GF-D8 (cell line): ENCODE data around the gene SMAD5.

ENCODE experiments used
- DNase-seq: peaks from one replicate; lab custom pipeline; 2025; lab: John Stamatoyannopoulos, UW

Gene SMAD5

DNA sequence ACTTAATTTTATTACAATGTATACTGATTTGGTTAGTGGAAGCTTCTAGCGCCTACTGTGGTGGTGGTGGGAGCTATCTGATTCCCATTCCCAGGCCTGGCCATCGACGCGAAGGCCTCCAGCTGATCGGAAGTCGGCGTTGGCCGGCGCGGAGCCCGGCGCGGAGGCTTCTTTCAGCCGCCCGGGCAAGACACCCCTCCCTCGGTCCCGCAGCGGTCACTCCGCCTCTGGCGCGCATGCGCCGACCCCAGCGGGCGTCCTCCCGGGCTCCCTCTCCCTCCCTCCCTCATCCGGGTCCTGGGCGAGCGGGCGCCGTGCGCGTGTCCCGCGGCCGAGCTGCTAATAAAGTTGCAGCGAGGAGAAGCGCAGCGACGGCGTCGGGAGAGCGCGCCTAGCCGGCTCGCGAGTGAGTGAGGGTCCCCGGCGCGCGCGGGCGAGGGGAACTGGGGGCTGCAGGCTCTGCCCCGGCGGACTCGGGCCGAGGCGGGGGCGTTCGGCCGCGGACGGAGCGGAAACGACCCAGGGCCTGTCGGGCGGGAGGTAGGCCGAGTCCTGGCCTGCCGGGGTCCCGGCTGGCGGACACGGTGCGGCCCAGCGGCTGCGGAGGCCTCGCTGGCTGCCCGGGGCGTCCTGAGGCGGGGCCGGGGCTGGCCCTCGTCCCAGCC lies at the start of gene SMAD5:
Gene SMAD5, plus strand, starts transcription at position 289 of the 665 bp plus-strand sequence. CDS start 20,916 bp downstream, outside the sequence.
- DNase-seq, result peak; percentile 31

DNA sequence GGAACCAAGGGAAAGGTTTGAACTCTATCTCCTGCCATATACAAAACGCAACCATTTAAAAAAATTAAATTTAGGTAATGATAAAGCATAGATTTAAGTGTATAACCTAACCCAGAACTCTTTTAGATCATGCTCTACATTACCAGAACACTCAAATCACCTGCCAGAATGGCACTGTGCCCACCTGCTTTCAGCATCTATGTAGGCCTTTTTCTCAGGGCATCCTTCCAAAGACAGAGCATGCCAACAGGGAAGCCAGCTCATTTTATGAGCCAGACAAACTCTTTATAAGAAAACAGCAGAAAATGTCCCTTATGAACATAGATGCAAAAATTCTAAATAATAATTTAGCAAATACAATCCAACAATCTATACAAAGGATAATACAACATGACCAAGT lies 47.9 kb upstream of the SMAD5 start:
- no peak for DNase-seq

DNA sequence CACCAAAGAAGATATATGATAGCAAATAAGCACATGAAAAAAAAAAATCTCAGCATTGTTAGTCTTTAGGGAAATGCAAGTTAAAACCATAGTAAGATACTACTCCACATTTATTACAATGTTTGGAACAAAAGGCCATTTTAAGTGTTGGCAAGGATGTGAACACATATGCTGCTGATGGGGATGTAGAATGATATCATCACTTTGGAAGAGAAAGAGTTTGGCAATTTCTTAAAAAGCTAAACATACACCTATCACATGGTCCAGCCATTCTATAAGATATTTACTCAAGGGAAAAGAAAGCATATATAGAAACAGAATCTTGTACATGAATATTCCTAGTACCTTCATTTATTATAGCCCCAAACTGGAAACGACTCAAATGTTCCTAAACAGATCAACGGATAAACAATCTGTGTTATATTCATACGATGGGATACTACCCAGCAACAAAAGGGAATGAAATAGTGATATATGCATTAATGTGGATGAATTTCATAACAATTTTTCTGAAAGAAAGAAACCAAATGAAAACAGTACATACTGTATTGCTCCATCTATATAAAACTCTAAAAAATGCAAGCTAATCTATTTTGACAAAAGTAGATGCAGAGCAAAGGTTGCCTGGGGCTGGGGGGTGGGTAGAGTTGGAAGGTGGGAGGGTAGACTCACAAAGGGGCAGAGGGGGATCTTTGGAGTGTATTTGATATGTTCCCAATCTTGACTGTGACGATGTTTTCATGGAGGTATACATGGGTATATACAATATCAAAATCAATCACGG lies 45.7 kb upstream of the SMAD5 start:
- no peak for DNase-seq

DNA sequence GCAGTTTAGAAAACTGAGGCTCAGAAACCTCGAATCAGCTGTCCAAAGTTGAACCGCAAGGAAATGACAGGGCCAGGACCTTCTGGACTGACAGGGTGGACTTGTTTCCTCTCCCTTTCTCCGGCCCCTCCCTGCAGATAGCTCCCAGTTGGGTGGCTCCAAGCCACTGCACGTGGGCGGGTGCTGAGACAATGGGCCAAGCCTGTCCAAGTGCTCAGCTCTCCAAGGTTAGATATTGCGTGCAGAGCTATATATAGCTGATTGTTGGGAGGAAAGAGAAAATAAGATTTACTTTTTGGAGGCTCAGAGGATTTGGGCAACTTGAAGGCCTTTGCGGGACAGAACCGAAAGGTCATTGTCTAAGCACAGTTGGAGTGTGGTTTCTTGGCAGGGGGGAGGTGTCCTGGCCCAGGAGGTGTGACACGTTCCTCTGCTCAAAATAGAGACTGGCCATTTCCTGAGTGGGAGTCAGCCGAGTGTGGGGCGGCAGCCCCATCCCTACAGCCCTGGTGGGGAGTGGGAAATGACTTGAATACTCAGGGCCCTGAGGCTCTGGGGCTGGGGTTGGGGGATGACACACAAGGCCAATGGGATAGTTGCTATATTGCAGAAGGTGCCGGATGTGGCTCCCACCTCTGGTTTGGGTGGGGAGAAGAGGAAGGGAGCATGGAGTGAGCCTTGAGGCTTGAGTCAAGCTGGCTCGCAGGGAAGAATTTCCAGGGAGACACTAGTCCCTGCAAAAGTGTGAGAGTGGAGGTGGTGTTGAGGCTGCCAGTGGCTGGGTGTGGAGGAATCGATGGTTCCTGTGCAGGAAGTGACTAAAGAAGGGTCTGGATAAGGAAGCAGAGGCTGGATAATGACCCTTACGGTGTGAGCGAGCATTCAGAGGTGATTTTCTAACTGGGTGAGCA lies 44.4 kb upstream of the SMAD5 start:
- no peak for DNase-seq

DNA sequence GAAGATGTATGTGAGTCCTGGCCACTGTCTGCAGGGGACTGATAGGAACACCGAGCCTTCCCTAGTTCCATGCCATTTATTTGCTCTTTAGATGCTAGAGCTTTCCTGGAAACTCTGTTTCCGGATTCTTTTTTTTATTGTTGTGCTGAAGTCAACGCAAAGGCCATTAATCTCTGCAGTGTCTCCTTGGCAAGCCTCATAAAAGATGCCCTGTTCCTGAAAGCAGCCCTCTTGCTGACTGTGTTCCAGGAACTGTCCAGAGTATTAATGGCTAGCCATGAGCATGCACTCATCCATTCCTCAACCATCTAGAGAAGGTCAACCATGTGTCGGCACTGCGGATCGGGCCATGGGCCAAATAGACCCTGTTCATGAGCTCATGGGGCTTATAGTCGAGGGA lies 42.9 kb upstream of the SMAD5 start:
- DNase-seq, result no peak

DNA sequence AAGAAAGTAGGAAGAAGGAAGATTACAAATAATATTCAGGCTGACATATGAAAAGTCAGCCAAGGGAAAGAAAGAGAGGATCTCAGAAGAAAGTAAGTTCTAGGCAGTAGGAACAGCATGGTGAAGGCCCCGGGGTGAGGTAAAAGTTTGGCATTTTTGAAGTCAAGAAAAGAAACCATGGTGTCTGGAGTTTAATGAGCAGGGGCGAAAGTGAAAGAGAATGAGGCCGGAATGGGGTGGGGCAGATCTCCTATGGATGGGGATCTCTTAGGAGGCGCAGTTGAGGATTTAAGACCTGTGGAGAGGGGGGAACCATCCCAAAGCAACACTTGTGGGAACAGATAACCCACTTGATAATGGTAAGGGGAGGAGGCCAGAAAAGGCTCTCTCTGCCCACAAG lies 42.3 kb upstream of the SMAD5 start:
- no peak for DNase-seq

DNA sequence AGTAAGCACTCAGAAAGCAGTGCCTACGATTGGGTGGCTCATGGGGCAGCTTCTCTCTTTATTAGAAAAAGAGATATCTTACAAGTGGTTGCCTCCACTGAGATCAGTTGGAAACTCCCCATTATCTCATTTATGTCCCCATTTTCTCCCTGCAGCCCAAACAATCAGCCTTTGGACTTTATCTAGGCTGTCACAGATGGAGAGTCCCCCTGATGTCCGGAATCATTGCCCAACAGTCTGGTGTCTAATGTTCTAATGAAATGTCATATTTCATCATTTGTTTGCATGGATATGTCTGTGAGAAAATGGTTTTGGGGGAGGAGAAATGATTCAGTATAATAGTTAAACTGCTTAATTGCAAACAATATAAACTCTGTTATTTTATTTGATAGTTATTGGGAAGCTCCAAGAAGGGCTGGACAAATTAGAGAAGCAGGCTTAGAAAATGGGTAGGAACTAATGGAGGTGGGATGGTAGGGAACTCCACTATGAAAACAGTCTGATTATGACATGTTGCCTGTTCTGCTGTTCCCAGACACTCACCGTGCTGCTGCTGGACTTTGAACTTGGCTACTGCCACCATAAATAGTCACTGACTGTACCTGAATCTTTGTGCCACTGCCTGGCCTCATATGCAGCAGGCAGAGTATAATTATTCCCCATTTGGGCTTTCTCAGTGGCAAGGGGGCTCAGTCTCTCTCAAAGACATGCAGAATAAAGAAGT lies 38.3 kb upstream of the SMAD5 start:
- no peak for DNase-seq

DNA sequence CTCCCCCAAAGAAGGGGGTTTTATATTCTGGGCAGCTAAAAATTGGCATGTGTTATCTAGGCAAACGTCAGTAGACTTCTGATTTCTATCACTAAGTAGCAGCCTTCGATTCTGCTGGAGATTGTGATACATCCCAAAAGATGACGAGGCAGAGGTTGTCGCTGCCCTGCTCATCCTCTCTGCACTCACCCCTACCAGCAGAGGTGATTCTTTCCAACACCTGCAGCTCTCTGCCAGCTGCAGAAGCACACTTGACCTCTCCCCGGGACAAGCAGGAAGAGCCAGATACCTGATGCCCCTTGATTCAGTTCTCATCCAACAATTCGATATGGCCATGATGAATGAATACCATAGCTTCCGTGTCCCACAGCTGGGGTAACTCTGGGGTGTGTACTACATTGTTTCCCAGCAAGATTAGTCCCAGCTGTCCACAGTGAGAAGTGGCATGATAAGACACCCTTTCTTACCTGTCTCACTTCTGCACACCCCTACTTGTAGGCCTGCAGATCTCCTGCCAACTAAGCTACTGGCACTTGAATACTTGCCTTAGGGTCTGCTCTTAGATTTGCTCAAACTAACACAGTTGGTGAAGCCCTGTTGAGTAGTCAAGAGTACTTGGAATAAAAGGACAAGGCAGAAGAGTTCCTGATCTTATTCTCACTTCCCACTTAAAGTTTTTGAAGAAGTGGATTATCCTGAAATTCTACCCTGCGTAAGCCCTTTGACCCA lies 37.6 kb upstream of the SMAD5 start:
- DNase-seq, result no peak

DNA sequence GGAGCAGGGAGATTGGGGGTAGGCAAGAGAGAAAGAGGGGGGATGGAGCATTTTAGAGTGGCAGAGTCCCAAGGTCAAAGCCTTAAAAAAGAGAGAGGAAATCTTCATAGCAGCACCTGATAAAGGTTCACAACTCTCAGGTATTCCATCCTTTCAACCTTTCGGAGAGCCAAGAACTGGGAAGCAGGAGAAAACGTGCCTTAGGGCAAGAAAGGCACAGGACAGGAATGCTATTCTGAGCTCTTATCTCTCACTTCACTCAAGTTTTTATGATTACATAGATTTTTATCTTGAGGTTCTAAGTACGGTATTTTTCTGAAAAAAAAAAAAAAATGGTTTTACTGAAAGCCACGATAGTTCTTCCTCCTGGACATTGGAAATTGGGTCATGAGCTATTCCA lies 34.5 kb upstream of the SMAD5 start:
- DNase-seq, result no peak

DNA sequence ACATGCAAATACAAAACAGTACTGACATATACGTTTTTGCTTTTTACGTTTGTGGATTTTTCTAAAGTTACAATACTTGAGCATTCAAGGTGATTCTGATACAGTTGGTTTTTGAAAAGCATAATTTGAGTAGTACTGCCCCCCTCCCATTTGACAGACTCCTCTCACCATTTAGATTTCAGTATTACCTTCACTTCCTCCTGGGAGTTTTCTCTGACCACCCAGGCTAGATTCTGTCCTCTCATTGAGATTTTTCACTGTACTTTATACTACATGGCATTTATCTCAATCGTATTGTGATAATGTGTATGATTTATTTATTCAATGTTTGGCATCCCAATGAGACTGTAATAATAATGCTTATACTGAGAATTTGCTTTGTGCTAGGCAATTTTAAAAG lies 32.8 kb upstream of the SMAD5 start:
- DNase-seq, result no peak

DNA sequence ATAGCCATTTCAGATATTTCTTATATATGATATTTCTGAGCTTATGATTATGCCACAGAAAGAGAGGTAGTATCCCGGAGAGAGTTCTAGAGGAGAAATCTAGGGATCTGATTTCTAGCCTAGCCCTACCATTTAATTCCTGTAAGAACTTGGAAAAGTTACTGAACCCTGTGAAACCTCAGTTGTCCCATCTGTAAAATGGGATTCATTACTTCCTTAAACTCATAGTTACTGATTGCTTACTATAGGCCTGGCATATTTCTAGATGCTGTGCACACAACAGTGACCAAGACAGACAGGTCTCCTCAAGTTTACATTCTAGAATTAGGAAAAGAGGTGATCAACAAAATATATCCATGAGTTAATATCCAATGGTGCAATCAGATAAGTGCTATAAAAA lies 30.8 kb upstream of the SMAD5 start:
- DNase-seq, result no peak

DNA sequence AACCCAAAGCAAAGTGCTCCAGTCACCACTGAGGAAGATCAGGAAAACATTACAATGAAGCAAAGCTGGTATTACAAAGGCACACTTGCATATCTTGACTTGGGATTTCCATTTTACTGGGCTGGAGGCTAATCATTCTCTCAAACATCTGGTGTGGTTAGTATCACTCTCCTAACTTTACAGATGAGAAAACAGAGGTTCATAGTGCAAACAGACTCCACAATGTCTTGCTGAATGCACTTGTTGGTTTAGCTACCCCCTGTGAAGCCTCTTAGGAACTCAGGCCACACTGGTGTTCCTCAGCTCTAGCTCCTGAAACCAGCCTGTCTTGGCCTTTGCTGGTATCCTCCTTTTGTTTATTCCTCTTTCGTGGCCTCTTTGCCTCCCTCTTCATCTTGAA lies 29.5 kb upstream of the SMAD5 start:
- no peak for DNase-seq

DNA sequence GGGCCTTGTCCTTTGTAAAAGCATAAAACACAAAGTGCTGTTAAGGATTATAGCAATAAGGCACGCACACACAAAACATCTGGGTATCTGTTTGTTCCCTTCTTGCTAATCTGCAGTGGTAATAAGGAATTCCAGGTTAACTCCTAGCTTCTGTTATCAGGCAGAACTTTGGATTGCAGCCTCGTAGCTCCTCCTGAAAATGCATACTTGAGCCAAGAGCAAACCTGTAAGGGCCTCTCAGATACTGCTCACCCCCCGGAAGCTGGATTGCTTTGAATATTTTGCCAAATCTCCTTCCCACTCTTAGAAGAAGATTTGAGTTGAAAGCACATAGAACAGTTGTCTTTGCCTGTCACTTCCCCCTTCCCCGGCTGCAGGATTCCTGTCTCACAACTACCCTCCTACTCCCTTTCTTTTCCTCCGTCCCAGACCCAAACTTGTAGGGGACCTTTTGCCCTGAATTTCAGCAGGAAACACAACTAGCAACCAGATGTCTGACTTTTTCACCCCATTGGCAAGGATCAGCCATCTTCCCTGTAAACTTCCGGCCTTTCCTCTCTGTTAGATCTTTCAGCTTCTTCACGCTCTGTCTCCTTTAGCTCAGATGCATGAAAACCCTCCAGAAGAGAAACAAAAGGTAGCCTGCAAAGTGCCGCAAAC lies 28.2 kb upstream of the SMAD5 start:
- DNase-seq, result no peak

DNA sequence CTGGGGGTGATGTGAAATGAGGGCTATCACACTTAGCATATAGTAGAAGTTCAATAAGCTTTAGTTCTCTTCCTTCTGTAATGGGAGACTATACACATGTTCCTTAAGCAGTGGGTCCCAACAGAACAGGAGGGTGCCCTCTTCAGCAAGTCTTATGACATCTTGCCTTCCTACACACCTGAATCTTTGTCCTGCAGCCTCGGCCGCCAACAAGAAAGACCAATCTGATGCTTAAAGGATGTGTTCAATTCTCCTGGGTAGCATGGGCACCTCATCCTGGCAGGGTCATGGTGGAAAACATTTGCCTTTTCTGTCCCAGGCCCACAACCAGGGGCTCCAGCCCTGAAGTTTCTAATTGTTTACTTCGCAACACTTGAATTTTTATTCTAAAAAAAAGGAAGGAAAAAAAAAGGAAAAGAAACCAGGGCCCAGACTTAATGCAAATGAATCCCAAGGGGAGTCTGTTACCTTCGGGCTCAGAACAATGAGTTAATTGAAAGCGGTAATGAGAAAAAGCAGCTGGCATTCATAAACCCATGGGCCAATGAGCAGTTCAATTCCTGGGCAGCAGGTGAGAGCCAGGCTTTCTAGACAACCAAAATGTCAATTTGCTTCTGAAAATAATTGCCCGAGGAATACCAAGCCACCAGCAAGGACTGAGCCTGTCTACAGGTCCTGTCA lies 26.2 kb upstream of the SMAD5 start:
- no peak for DNase-seq

DNA sequence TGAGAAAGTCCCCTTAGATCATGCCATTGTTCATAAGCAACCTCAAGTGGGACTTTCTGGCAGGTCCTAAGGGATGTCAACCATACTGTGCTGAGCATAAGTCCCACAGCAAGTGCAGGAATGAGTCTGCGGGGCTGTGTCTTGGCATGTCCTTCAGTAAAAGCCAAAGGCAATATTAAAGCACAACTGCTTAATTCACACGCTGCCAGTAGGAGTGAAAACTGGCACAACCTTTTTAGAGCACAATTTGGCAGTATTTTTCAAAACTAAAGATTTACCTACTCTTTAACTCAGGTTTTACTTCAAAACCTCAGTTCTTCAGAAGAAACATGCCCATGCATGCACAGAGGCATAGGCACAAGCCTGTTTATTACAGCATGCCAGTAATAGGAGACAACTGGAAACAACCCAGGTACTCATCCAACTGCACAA lies 24.4 kb upstream of the SMAD5 start:
- DNase-seq, result no peak

DNA sequence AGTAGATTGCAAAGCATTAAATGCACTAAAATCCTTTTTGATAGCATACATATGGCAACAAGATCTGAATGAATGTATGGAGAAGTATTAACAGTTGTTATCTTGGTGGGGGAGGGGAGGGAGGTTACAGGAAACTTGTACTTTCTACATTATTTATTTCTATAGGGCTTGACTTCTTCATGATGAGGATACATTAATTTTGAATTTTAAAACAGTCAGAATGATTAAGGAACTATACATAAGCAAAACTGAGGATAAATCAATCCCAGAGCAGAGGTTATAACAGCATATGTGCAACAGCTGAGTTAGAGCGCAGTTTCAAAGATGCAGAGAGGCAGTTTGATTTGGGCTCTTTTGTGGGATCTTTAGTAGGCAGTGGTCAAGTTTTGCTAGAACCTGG lies 23.9 kb upstream of the SMAD5 start:
- no peak for DNase-seq

DNA sequence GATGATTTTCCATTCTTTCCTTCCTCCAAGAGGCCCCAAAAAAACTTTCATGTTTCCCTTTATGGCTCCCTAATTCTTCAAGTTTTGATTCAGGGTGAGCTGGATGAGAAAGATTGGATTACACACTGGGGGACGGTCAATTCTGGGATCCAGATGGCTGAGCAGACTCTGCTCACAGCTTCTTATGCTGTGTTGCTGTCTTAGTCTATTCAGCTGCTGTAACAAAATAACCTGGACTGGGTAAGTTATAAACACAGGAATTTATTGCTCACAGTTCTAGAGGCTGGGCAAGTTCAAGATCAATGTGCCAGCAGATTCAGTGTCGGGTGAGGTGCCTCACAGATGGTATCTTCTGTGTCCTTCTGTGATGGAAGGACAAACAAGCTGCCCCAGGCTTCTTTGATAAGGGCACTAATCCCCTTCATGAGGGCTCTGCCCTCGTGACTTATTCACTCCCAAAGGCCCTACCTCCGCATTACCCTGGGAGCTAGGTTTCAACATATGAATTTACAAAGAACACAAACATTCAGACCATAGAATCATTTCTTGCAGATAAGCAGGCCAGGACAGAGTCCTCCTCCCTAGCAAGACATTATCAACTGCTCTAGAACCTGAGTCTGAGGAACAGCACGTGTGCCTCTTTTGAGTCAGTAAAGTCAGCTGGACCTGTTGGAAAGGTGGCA lies 23.1 kb upstream of the SMAD5 start:
- DNase-seq, result no peak

DNA sequence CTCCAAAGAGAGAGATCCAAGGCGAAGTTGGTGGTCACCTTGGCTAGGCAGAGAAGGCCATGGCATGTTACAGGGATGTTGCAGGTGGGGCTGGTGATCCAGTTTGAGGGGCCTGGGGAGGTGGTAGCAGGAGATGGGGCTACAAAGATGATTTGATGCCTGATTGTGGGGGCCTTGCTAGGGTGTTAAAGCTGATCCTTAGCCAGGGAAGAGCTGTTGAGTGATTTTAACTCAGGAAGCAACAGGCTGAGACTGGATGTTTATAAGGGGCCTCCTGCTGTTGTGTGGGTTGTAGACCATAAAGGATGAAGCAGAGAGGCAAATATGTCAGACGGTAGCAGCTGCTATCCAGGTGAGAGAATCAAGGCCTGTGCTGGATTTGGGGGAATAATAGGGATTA lies 19.0 kb upstream of the SMAD5 start:
- no peak for DNase-seq

DNA sequence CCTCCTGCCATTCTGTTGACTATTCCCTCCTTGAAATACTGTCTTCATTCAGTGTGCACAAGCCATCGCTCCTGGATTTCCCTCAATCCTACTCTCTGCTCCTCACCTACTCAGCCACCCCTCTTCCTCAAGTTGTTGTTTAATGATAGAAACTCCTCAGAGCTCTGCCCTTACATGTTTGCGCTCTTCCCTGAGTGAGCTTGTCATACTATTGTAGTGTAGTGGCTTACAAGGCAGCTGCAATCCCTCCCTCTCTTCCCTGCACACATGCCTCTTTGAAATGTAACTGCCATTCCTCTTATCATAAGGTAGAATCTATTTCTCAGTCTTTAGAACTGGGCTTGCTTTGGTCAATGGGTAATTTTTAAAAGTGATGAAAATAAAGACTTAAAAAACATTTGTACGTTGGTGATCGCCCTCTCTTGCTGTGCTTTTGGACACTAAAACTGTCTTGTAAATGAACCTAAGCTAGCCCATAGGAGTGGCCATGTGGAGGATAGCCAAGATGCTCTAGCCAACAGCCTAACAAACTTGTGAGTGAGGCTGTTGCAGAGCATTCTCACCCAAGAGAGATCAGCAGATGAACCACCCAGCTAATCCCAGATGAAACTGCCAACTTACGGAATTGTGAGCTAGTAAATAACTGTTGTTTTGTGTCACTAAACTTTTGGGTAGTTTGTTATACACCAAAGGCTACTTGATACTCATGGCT lies 18.1 kb upstream of the SMAD5 start:
- DNase-seq, result no peak
